ENCODE data around the gene CCDC7.

DNA sequence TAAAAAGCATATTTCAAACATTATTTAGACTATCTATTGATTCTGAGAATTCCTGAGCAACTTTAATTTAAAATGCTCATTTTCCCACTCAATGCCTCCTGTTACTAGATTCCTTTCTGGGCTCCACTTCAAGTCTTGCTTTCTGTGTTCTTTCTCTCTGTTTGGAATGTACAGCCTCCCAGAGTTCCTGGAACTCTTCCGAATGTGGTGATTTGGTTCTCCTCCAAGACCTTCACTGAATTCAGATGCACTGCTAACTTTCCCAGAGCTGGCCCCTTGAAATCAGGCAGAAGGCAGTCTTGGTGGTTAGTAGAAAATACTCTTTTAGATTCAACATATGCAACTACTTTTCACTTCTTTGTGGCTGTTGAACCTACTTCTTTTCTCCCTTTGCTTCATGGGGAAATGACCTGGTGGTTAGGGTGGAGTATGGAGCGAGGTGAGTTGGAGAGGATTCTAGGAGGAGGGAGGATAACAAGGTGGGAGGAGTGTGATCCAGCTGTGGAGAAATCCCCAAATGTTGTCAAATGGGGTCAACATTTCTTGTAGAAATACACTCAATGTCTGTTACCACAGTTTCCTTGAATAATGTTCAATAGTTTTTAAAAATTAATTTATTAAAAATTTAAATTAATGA is 27.9 kb upstream of the CCDC7 start:
- TF ChIP-seq, protein P1, sequence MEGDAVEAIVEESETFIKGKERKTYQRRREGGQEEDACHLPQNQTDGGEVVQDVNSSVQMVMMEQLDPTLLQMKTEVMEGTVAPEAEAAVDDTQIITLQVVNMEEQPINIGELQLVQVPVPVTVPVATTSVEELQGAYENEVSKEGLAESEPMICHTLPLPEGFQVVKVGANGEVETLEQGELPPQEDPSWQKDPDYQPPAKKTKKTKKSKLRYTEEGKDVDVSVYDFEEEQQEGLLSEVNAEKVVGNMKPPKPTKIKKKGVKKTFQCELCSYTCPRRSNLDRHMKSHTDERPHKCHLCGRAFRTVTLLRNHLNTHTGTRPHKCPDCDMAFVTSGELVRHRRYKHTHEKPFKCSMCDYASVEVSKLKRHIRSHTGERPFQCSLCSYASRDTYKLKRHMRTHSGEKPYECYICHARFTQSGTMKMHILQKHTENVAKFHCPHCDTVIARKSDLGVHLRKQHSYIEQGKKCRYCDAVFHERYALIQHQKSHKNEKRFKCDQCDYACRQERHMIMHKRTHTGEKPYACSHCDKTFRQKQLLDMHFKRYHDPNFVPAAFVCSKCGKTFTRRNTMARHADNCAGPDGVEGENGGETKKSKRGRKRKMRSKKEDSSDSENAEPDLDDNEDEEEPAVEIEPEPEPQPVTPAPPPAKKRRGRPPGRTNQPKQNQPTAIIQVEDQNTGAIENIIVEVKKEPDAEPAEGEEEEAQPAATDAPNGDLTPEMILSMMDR (IDR thresholded peaks at IDR 0.05 in 2 of 3, conservative IDR thresholded peaks at IDR 0.05 in 1 of 3; ENCODE audit: borderline replicate concordance in 1 of 3, insufficient read depth in 1 of 3, low read depth in 2 of 3, low read length in 2 of 3): no peak
- no peak for TF ChIP-seq EZH2 (IDR thresholded peaks at IDR 0.05)
- no peak for TF ChIP-seq ZFX (IDR thresholded peaks at IDR 0.05)
- TF ChIP-seq ELF1 (IDR thresholded peaks at IDR 0.05; ENCODE audit: borderline replicate concordance, low read depth): no peak
- TF ChIP-seq SIN3A (IDR thresholded peaks at IDR 0.05; ENCODE audit: low read depth): no peak
- TF ChIP-seq POLR2A (IDR thresholded peaks at IDR 0.05; ENCODE audit: borderline replicate concordance, extremely low read depth, insufficient read depth, insufficient read length): no peak
- TF ChIP-seq, protein P2, sequence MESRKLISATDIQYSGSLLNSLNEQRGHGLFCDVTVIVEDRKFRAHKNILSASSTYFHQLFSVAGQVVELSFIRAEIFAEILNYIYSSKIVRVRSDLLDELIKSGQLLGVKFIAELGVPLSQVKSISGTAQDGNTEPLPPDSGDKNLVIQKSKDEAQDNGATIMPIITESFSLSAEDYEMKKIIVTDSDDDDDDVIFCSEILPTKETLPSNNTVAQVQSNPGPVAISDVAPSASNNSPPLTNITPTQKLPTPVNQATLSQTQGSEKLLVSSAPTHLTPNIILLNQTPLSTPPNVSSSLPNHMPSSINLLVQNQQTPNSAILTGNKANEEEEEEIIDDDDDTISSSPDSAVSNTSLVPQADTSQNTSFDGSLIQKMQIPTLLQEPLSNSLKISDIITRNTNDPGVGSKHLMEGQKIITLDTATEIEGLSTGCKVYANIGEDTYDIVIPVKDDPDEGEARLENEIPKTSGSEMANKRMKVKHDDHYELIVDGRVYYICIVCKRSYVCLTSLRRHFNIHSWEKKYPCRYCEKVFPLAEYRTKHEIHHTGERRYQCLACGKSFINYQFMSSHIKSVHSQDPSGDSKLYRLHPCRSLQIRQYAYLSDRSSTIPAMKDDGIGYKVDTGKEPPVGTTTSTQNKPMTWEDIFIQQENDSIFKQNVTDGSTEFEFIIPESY (IDR thresholded peaks at IDR 0.05; ENCODE audit: extremely low read depth, insufficient replicate concordance, low read length): no peak
- TF ChIP-seq SP1 (IDR thresholded peaks at IDR 0.05; ENCODE audit: low read depth): no peak
- TF ChIP-seq RAD21 (IDR thresholded peaks at IDR 0.05; ENCODE audit: low read depth): no peak
- TF ChIP-seq POLR2AphosphoS5 (IDR thresholded peaks at IDR 0.05; ENCODE audit: low read depth, low read length): no peak
- TF ChIP-seq TCF7L2 (IDR thresholded peaks at IDR 0.05; ENCODE audit: borderline replicate concordance, extremely low read depth, insufficient read depth, insufficient read length): no peak
